AG04449 (cell line): ENCODE data around the gene SHFL.

ENCODE experiments used
- CTCF ChIA-PET: fragments of 350-600 bp; formaldehyde crosslinking; extraction: SDS; loops from one replicate; lab custom pipeline; 2021; ENCODE audit warnings: antibody characterized with exemption; lab: Yijun Ruan, JAX
- POLR2A ChIA-PET: fragments of 400-600, 350-600 bp; formaldehyde crosslinking; extraction: SDS; loops from one replicate; lab custom pipeline; 2020; ENCODE audit warnings: antibody characterized with exemption, inconsistent platforms; lab: Yijun Ruan, JAX
- DNase-seq: peaks from one replicate; pipeline ENCODE4 v3.0.0-alpha.2; 2010; ENCODE audit warnings: low read depth, low spot score
- H3K4me3 ChIP-seq: 2 replicates; pipeline ENCODE4 v1.5.1; 2011; ENCODE audit warnings: low read depth, mild to moderate bottlenecking, control low read depth, low read length
- TF ChIP-seq, protein P1 (sequence below): IDR thresholded peaks from one replicate; pipeline ENCODE4 v1.5.1; 2011; ENCODE audit warnings: mild to moderate bottlenecking, moderate library complexity, low read length, control low read depth, inconsistent platforms; ENCODE audit not compliant: insufficient read depth; ENCODE audit errors: missing control alignments

The SHFL gene

DNA sequence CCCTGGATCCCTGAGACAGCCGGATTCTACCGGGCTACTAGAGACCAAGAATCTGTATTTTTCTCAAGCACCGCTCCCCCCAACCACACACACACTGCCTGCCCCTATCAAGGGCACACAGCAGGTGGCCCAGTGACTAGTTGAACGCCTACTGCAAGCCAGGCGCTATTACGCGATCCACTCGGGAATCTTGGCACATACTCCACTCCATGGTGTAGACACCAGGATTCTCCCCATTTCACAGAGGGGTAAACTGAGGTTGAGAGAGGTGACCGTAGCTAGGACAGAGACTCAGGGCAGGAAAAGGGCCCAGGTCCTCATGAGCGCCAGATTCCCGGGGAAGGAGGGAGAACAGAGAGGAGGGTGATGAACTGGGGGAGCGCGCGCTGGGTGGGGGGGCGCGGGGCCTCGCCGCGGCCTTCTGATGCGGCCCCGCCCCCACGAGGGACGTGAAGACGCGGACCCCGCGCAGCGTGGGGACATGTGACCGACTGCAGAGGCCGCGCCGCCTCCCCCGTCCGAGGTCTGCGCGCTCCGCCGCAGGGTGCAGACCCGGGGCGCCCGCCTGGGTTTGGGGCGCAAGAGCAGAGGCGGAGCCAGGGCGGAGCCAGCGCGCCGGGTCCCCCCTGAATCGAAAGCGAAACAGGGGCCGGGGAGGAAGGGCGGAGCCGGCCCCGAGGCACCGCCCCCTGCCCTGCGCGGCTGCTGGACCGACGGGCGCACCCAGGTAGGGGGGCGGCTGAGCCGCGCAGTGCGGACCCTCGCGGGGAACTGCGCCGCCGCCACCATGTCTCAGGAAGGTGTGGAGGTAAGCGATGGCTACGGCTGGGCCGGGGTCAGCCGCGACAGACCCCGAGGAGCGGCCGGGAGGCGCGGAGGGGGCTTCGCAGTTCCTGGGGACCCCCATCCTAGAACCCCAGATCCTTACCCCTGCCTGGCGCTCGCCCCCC is at the start of gene SHFL:
Gene SHFL, plus strand, starts transcription at position 677 of the 950 bp plus-strand sequence. Its CDS starts 111 bp downstream, at position 788.
- no peak for DNase-seq
- POLR2A ChIA-PET, result no interaction called here
- H3K4me3 ChIP-seq, result peak within 1 kb of the TSS; percentile 89
- CTCF ChIA-PET, result interaction anchor here (0.9 kb wide), 1 partner anchor 143 kb away, joined by 3 read pairs; no protein-coding TSS in a partner anchor
- TF ChIP-seq, protein P1, sequence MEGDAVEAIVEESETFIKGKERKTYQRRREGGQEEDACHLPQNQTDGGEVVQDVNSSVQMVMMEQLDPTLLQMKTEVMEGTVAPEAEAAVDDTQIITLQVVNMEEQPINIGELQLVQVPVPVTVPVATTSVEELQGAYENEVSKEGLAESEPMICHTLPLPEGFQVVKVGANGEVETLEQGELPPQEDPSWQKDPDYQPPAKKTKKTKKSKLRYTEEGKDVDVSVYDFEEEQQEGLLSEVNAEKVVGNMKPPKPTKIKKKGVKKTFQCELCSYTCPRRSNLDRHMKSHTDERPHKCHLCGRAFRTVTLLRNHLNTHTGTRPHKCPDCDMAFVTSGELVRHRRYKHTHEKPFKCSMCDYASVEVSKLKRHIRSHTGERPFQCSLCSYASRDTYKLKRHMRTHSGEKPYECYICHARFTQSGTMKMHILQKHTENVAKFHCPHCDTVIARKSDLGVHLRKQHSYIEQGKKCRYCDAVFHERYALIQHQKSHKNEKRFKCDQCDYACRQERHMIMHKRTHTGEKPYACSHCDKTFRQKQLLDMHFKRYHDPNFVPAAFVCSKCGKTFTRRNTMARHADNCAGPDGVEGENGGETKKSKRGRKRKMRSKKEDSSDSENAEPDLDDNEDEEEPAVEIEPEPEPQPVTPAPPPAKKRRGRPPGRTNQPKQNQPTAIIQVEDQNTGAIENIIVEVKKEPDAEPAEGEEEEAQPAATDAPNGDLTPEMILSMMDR, result no peak

DNA sequence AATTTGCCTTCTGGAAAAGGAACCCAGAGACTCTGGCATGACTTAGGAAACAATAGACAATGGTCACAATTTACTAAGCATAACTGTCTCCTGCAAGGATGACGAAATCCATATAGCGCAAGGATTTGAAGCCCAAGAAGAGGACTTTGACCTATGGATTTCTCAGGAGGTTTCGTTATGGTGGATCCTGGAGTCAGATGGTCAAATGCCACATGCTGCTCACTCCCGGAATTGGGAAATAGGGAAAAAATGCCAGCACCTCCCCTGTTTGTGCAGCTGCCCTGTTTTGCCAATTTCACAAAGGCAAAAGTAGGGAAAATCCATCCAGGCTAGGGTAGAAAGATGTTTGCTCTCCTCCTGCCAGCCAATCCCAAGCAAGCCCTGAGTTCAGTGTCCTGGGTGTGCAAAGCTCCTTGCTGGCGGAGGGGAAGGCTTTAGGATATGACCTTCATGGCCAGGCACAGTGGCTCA is 49.5 kb upstream of the SHFL start:
- TF ChIP-seq, protein P1, result no peak
- CTCF ChIA-PET, result interaction anchor here (1.5 to 2.4 kb wide), 3 partner anchors 9 to 106 kb away, joined by 5 to 10 read pairs (median 7); no protein-coding TSS in a partner anchor
- no peak for DNase-seq

DNA sequence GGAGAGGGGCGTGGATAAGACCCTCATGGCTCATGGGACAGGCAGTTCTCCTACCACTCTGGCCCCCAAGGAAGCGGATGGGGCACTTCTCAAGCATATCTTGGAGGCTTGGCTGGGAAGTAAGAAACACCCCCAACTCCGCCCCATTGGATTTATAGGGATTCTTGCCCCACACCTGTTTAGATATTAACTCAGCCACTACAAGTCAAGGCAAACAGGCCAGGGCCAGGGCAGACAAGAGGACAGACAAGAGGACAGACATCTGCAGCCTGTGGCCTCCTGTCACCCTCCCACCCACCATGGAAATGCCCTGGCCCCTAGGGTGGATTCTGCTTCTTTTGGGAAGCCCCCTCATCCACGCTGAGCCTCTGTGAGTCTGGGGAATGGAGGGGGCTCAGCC is 48.8 kb upstream of the SHFL start:
- DNase-seq, result no peak
- ChIA-PET POLR2A (no interaction called here), CTCF (interaction anchor here (1.5 to 2.4 kb wide), 3 partner anchors 10 to 107 kb away, joined by 5 to 10 read pairs (median 7); no protein-coding TSS in a partner anchor)
- H3K4me3 ChIP-seq, result no peak overlapping the region
- TF ChIP-seq, protein P1, result no peak

More for the DNA sequence above, 49.5 kb upstream of the SHFL start:
- POLR2A ChIA-PET, result no interaction called here
- no peak overlapping the region for H3K4me3 ChIP-seq

DNA sequence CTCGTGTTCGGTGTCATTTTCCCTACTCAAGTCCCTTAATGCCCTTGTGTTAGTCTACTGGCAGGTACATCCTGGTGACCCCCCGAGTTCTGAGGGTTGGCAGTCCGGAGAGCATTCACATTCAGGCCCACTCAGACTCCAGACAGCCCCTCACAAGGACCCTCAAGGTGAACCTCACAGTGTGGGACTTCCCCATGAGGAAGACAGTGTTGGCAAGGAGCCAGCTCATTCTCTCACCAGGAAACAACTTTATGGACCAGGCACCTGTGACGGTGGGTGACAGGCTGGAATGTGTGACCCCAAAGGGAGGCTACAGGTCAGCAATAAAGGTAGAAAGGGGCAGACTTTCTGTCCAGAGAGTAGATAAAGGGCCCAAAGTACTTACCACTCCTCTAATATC is 48.3 kb upstream of the SHFL start:
- POLR2A ChIA-PET, result no interaction called here
- DNase-seq, result no peak
- H3K4me3 ChIP-seq, result no peak overlapping the region
- TF ChIP-seq, protein P1, result no peak
- CTCF ChIA-PET, result interaction anchor here (0.8 to 2.4 kb wide), 3 partner anchors 10 to 107 kb away, joined by 3 to 10 read pairs (median 5); no protein-coding TSS in a partner anchor

DNA sequence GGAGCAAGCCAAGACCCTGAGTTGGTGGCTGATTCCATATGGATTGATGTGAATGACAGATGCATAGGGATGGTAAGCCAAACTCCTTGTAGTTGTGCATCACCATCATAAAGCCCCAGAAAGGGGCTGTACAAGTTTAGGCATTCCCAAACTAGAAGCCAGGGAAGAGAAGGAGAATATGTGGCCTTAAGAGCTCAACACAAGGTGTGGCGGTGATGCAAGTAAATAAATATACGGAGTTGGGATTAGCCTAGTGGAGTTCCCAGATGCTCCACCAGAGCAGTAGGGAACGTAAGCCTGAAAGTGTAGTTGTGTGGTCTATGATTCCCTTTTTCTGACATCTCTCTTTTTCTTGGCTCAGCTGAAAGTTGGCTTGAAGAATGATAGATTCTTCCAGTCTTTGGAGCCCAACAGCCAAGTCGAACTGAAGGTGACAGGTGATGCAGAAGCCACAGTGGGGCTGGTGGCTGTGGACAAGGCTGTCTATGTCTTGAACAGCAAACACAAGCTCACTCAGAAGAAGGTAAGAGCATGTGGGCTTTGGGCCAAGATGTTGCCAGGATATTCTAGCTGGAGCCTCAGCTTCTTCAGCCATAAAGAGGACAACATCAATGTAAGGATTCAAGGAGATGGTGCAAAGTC is 42.7 kb upstream of the SHFL start:
- no peak overlapping the region for H3K4me3 ChIP-seq
- no peak for DNase-seq
- ChIA-PET CTCF (interaction anchor here (0.9 to 2.8 kb wide), 3 partner anchors 16 to 206 kb away, joined by 3 to 14 read pairs (median 3); no protein-coding TSS in a partner anchor), POLR2A (interaction anchor here (0.6 kb wide), 1 partner anchor 35 kb away, joined by 3 read pairs; no protein-coding TSS in a partner anchor)
- TF ChIP-seq, protein P1, result no peak
